Vagina (tissue), 2 donors: ENCODE data around the gene KRTAP4-6. TPM values are rescaled to one million over a fixed set of nuclear protein-coding genes. Genes with fewer than 3 reads are reported as not detected.

Source experiments
- DNase-seq, 2 donors: peaks; one replicate each; pipeline ENCODE4 v3.0.0-alpha.2; 2017; ENCODE audit errors: extremely low spot score in 2 of 2
- H3K27ac ChIP-seq: fragments of 200-600 bp; sonication (generic); one replicate; pipeline ENCODE4 v1.5.1; 2019
- H3K27me3 ChIP-seq: fragments of 200-600 bp; sonication (generic); one replicate; pipeline ENCODE4 v1.5.1; 2019
- H3K36me3 ChIP-seq, 2 donors: fragments of 200-600 bp; sonication (generic); one replicate each; pipeline ENCODE4 v1.5.1; 2017 to 2019
- H3K4me1 ChIP-seq: fragments of 200-600 bp; sonication (generic); one replicate; pipeline ENCODE4 v1.5.1; 2019
- H3K4me3 ChIP-seq, 2 donors: fragments of 200-600 bp; sonication (generic); 1 replicate in 1 of 2; 2 replicates in 1 of 2; pipeline ENCODE4 v1.5.1; 2016 to 2019
- H3K9me3 ChIP-seq: fragments of 200-600 bp; sonication (generic); one replicate; pipeline ENCODE4 v1.5.1; 2019
- CTCF ChIP-seq, 3 experiments: fragments of 450-650 bp in 2 of 3; fragments of 200-600 bp in 1 of 3; sonication (generic) in 1 of 3; IDR thresholded peaks; one replicate each; pipeline ENCODE4 v1.5.1; 2017 to 2019; ENCODE audit warnings: antibody characterized with exemption in 3 of 3, mild to moderate bottlenecking in 2 of 3, moderate library complexity in 2 of 3
- POLR2A ChIP-seq, 2 donors: fragments of 450-650 bp; IDR thresholded peaks; one replicate each; pipeline ENCODE4 v1.6.1; 2017; ENCODE audit warnings: antibody characterized with exemption in 2 of 2, mild to moderate bottlenecking in 2 of 2, moderate library complexity in 2 of 2
- POLR2AphosphoS5 ChIP-seq, 2 donors: sonication (generic); formaldehyde crosslinking; IDR thresholded peaks; one replicate each; pipeline ENCODE4 v1.9.0; 2017; ENCODE audit warnings: antibody characterized with exemption in 2 of 2, mild to moderate bottlenecking in 2 of 2, low read depth in 1 of 2; ENCODE audit not compliant: insufficient read depth in 1 of 2
- intact Hi-C: fragments of 100-400 bp; cut with DNase I; formaldehyde crosslinking; loops from one replicate; pipeline ENCODE4 v1.15.1; 2023
- total RNA-seq: library from RNA; depleted of rRNA; stranded (reverse); fragments of >200 nt; gene quantifications from one replicate; pipeline ENCODE4 v1.2.3, GENCODE V29; 2016

The KRTAP4-6 gene
- total RNA-seq, 1 donor from 2014 or later, result not detected

- H3K4me3 ChIP-seq, result no peak overlapping the region
- H3K4me1 ChIP-seq, result peaks cover 4% of the 10 kb centered on the region
- no peak for TF ChIP-seq POLR2AphosphoS5 (IDR thresholded peaks at IDR 0.05; ENCODE audit: insufficient read depth in 1 of 2, low read depth in 1 of 2)
- TF ChIP-seq POLR2A (IDR thresholded peaks at IDR 0.05), result no peak
- no peak for TF ChIP-seq CTCF (IDR thresholded peaks at IDR 0.05)
- no peaks in the 10 kb centered on the region for H3K9me3 ChIP-seq
- H3K36me3 ChIP-seq, result no peaks in the 10 kb centered on the region
- no peak for DNase-seq
- H3K27ac ChIP-seq, result peak overlapping the region; percentile 44
- intact Hi-C loops, result no loop called here
- H3K27me3 ChIP-seq, result no peaks in the 10 kb centered on the region
Measured at GRCh38 chr17:41178843-41179616, 38.7 kb upstream of the KRTAP4-6 start.

DNA sequence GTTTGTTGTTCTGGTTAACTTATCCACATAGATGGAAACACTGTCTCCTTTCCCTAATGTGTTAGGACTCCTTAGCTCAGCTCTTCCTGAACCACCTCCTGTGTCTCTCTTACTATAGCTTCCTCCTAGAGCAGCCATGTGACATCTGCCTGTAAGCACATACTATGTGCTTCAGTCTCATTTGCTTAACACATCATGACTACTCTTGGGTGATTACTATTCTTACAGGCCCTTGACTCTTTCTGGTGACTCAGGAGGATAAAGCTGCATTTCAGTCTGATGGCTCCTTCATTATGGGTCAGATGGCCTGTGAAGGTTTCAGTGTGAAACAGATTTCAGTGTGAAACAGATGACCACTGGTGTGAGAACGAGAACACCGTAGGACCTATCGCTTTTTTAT is 38.0 kb upstream of the KRTAP4-6 start:
- no peak for DNase-seq
- no peaks in the 10 kb centered on the region for H3K36me3 ChIP-seq
- H3K27me3 ChIP-seq, result no peaks in the 10 kb centered on the region
- H3K4me3 ChIP-seq, result no peak overlapping the region
- intact Hi-C loops, result no loop called here
- H3K9me3 ChIP-seq, result no peaks in the 10 kb centered on the region
- H3K27ac ChIP-seq, result peak overlapping the region; percentile 44
- TF ChIP-seq POLR2AphosphoS5 (IDR thresholded peaks at IDR 0.05; ENCODE audit: insufficient read depth in 1 of 2, low read depth in 1 of 2) (peak in 1 of 2 donors; percentile 34), POLR2A (IDR thresholded peaks at IDR 0.05) (no peak)
- peaks cover 4% of the 10 kb centered on the region for H3K4me1 ChIP-seq

DNA sequence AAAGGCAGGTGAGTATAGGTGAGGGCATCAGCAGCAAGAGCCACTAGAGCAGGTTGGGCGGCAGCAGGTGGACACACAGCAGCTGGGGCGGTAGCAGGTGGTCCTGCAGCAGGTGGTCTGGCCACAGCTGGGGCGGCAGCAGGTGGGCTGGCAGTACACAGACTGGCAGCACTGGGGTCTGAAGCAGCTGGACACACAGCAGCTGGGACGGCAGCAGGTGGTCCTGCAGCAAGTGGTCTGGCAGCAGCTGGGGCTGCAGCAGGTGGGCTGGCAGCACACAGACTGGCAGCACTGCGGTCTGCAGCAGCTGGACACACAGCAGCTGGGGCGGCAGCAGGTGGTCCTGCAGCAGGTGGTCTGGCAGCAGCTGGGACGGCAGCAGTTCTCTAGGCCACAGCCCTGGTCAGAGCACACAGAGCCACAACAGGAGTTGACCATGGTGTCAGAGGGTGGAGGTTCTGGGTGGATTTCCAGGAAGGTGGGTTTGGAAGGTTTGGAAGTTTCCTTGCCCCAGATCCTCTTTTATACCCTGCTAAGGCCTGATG is 37.5 kb upstream of the KRTAP4-6 start, which contains the start of gene KRTAP4-2:
TSS of gene KRTAP4-2 (minus strand) at position 495 of the 545 bp plus-strand sequence. CDS start at position 438, 57 bp downstream.
- Histone ChIP-seq H3K27ac (peak within 1 kb of the TSS; percentile 44), H3K27me3 (no peaks in the 10 kb centered on the region), H3K4me1 (peaks cover 4% of the 10 kb centered on the region), H3K36me3 (no peaks in the 10 kb centered on the region), H3K9me3 (no peaks in the 10 kb centered on the region), H3K4me3 (no peak within 1 kb of the TSS)
- intact Hi-C loops, result no loop called here
- no peak for DNase-seq
- TF ChIP-seq POLR2AphosphoS5 (IDR thresholded peaks at IDR 0.05; ENCODE audit: insufficient read depth in 1 of 2, low read depth in 1 of 2) (no peak), POLR2A (IDR thresholded peaks at IDR 0.05) (no peak), CTCF (IDR thresholded peaks at IDR 0.05) (no peak)

DNA sequence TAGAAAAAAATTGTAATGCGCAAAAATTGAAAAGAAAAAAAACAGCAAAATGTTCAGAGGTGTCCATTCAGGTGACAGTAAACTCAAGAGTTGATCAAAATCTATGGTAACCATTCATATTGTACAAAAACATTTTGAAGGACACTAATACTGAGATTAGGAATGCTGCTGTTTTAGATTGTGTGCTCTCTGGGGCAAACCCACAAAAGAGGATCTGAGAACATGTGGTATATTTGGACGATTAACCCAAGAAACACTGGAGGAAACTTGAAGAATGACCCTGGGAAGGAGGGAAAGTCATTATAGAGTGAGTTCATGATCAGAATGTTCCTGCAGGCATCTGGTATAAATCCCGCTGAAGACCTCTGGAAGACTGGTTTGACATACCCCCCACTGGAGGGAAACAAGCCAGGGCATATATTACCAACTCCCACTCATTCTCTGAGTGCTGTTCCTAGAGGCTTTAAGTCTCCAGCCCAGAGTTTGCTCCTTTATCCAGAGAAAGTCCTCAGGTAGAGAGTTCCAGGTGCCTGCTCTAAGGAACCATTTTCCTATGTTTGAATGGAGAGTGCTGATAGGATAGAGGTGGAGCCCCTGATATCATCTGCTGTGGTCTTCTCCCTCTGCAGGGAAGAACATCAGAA is 36.5 kb upstream of the KRTAP4-6 start:
- no peaks in the 10 kb centered on the region for H3K27me3 ChIP-seq
- no peaks in the 10 kb centered on the region for H3K36me3 ChIP-seq
- DNase-seq, result no peak
- H3K27ac ChIP-seq, result no peak overlapping the region
- no peak for TF ChIP-seq POLR2A (IDR thresholded peaks at IDR 0.05)
- no peak for TF ChIP-seq CTCF (IDR thresholded peaks at IDR 0.05)
- no peak for TF ChIP-seq POLR2AphosphoS5 (IDR thresholded peaks at IDR 0.05; ENCODE audit: insufficient read depth in 1 of 2, low read depth in 1 of 2)
- no peak overlapping the region for H3K4me3 ChIP-seq
- H3K4me1 ChIP-seq, result peaks cover 4% of the 10 kb centered on the region
- H3K9me3 ChIP-seq, result no peaks in the 10 kb centered on the region
- intact Hi-C loops, result no loop called here

- DNase-seq, result no peak
- Histone ChIP-seq H3K27ac (no peak overlapping the region), H3K4me1 (no peaks in the 10 kb centered on the region), H3K36me3 (no peaks in the 10 kb centered on the region), H3K4me3 (no peak overlapping the region), H3K27me3 (no peaks in the 10 kb centered on the region), H3K9me3 (no peaks in the 10 kb centered on the region)
- intact Hi-C loops, result no loop called here
- no peak for TF ChIP-seq CTCF (IDR thresholded peaks at IDR 0.05)
Measured at GRCh38 chr17:41171886-41172285, 31.5 kb upstream of the KRTAP4-6 start.
